Right lobe of liver (tissue), 6 donors: ENCODE data around the gene TOM1L2. TPM values are rescaled to one million over a fixed set of nuclear protein-coding genes. Genes with fewer than 3 reads are reported as not detected.
A peak's percentile ranks its signal among the peaks of the same experiment; 100 is the strongest.

Experiments used
- ATAC-seq, 4 donors: fragments of 200-7000 bp; cut with Tn5 transposase; one replicate each; pipeline ENCODE4 v1.9.1; 2020; ENCODE audit warnings: mild to moderate bottlenecking in 4 of 4, moderate library complexity in 4 of 4
- DNase-seq, 3 donors: peaks; one replicate each; pipeline ENCODE4 v3.0.0-alpha.2; 2020
- H3K27ac ChIP-seq, 3 donors: fragments of 200-600 bp; one replicate each; pipeline ENCODE4 v1.8.0; 2022
- H3K27me3 ChIP-seq, 2 donors: fragments of 200-600 bp; one replicate each; pipeline ENCODE4 v1.8.0; 2022
- H3K36me3 ChIP-seq, 4 donors: fragments of 200-600 bp; sonication (generic) in 1 of 4; one replicate each; pipeline versions ENCODE4 v1.5.1 to v1.8.0; 2017 to 2022; ENCODE audit warnings: control low read depth in 1 of 4
- H3K4me1 ChIP-seq, 4 donors: fragments of 200-600 bp; sonication (generic) in 1 of 4; one replicate each; pipeline versions ENCODE4 v1.5.1 to v1.8.0; 2017 to 2022; ENCODE audit warnings: control low read depth in 1 of 4
- H3K4me3 ChIP-seq, 3 donors: fragments of 200-600 bp; one replicate each; pipeline ENCODE4 v1.8.0; 2022
- H3K9me3 ChIP-seq, 4 donors: fragments of 200-600 bp; sonication (generic) in 1 of 4; one replicate each; pipeline versions ENCODE4 v1.5.1 to v1.8.0; 2017 to 2022; ENCODE audit warnings: control low read depth in 1 of 4
- POLR2A ChIP-seq: fragments of 450-650 bp; IDR thresholded peaks from one replicate; pipeline ENCODE4 v1.6.1; 2017; ENCODE audit warnings: antibody characterized with exemption, mild to moderate bottlenecking
- WGBS: methylation state at CpG from one replicate; pipeline ENCODE4 v1.1.6; 2018; ENCODE audit warnings: low coverage, low lambda C conversion rate; ENCODE audit not compliant: insufficient coverage; ENCODE audit errors: missing lambda C conversion rate; 5-methylcytosine and 5-hydroxymethylcytosine counted together
- intact Hi-C, 2 donors: fragments of 100-400 bp; cut with DNase I; formaldehyde crosslinking; loops; one replicate each; pipeline versions ENCODE4 v1.11.2 to v1.14.1; 2022
- total RNA-seq, 6 experiments: library from RNA; depleted of rRNA in 2 of 6; stranded (reverse); fragments of >200 nt in 2 of 6; fragmentation: NEBNext Ultra II Directional in 3 of 6; extraction: Animal tissue kit (Norgen Biotek cat#: 25700) in 3 of 6; gene quantifications; one replicate each; pipeline versions ENCODE4 v1.1.0 to v1.2.4, GENCODE V29; 2016 to 2023
- TF ChIP-seq, protein P1 (sequence below), 4 donors: fragments of 200-600 bp in 3 of 4; fragments of 450-650 bp in 1 of 4; IDR thresholded peaks; one replicate each; pipeline versions ENCODE4 v1.5.1 to v1.8.0; 2016 to 2022; ENCODE audit warnings: antibody characterized with exemption in 4 of 4, mild to moderate bottlenecking in 2 of 4
- donor health status: DM: no; HTN: yes; CAD: no.
- donor health status: DM: no; HTN: no; CAD: no.
- donor health status: DM: no; HTN: no; CAD: no.
- donor health status: DM: no; HTN: yes; CAD: no.
- donor health status: DM: no; HTN: yes; CAD: no.

TOM1L2 gene
- total RNA-seq, 6 experiments from 2014 or later = 13.5 to 21.2 (median 16.0) TPM

DNA sequence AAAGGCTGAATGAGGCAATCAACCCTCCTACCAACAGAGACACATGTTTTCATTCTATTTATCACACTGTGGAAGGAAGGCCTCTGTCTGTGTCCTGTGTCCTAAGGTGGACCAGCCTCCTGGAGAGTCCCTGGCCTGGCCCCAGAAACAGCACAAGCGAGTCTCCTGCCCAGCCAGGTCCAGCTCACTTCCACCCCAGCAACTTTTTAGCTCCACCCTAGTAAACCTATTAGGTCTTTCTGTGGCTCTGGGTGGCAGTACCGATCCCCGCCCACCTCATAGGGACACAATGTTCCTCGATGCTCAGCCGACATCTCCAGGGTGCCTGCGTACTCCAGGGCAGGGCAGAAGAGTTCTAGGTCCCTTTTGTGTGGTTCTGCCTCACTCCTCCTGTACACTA is 11.2 kb upstream of the TOM1L2 start:
- intact Hi-C loops = no loop called here

GRCh38 chr17:17982801-17983200 is 10.6 kb upstream of the TOM1L2 start:
- intact Hi-C loops = no loop called here
- H3K9me3 ChIP-seq = no peaks in the 10 kb centered on the region
- no peak for ATAC-seq
- no peak for TF ChIP-seq POLR2A
- TF ChIP-seq, protein P1, sequence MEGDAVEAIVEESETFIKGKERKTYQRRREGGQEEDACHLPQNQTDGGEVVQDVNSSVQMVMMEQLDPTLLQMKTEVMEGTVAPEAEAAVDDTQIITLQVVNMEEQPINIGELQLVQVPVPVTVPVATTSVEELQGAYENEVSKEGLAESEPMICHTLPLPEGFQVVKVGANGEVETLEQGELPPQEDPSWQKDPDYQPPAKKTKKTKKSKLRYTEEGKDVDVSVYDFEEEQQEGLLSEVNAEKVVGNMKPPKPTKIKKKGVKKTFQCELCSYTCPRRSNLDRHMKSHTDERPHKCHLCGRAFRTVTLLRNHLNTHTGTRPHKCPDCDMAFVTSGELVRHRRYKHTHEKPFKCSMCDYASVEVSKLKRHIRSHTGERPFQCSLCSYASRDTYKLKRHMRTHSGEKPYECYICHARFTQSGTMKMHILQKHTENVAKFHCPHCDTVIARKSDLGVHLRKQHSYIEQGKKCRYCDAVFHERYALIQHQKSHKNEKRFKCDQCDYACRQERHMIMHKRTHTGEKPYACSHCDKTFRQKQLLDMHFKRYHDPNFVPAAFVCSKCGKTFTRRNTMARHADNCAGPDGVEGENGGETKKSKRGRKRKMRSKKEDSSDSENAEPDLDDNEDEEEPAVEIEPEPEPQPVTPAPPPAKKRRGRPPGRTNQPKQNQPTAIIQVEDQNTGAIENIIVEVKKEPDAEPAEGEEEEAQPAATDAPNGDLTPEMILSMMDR (IDR thresholded peaks at IDR 0.05) = no peak
- no peaks in the 10 kb centered on the region for H3K27me3 ChIP-seq
- DNase-seq = no peak
- H3K4me1 ChIP-seq = no peaks in the 10 kb centered on the region
- no peaks in the 10 kb centered on the region for H3K36me3 ChIP-seq
- no peak overlapping the region for H3K27ac ChIP-seq
- no peak overlapping the region for H3K4me3 ChIP-seq
- WGBS = 89% methylated on average over 9 of the region's 9 CpGs

More for the DNA sequence above, 11.2 kb upstream of the TOM1L2 start:
- H3K4me3 ChIP-seq = no peak overlapping the region
- no peak overlapping the region for H3K27ac ChIP-seq
- ATAC-seq (peak in 3 of 4 donors; percentile 17 to 86 (median 24)), DNase-seq (no peak)
- H3K4me1 ChIP-seq = no peaks in the 10 kb centered on the region
- H3K36me3 ChIP-seq = no peaks in the 10 kb centered on the region
- no peaks in the 10 kb centered on the region for H3K27me3 ChIP-seq
- no peaks in the 10 kb centered on the region for H3K9me3 ChIP-seq
- WGBS = 55% methylated on average over 4 of the region's 6 CpGs
- TF ChIP-seq POLR2A = no peak
- TF ChIP-seq, protein P1 (IDR thresholded peaks at IDR 0.05) = no peak

DNA sequence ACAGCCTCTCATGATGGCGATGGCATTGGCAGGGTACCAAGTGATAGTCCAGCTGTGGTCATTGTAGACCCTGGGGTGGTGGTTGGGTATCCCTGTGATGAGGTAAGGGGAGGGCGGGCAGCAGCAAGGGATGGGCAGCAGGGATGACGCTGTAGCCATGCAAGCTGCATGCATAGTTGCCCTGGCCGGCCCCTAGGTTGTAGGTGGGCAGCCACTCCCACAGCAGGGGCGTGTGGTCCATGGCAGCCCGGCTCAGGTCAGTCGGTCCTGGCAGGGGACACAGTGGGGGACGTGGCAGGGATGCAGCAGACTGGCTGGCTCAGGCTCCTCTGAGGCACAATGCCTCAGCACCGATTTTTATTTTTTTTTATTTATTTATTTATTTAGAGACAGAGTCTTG is 9.1 kb upstream of the TOM1L2 start:
- intact Hi-C loops = no loop called here
- WGBS = 62% methylated on average over 2 of the region's 9 CpGs

GRCh38 chr17:17979778-17980177 is 7.6 kb upstream of the TOM1L2 start:
- no peak for TF ChIP-seq POLR2A
- TF ChIP-seq, protein P1 (IDR thresholded peaks at IDR 0.05) = no peak
- intact Hi-C loops = no loop called here
- no peaks in the 10 kb centered on the region for H3K4me1 ChIP-seq
- ATAC-seq = no peak
- no peak overlapping the region for H3K27ac ChIP-seq
- no peaks in the 10 kb centered on the region for H3K27me3 ChIP-seq
- WGBS = 60% methylated on average over 1 of the region's 3 CpGs
- H3K4me3 ChIP-seq = no peak overlapping the region
- H3K36me3 ChIP-seq = no peaks in the 10 kb centered on the region
- no peak for DNase-seq
- H3K9me3 ChIP-seq = no peaks in the 10 kb centered on the region

More for the DNA sequence above, 9.1 kb upstream of the TOM1L2 start:
- Histone ChIP-seq H3K27ac (no peak overlapping the region), H3K9me3 (no peaks in the 10 kb centered on the region), H3K4me1 (no peaks in the 10 kb centered on the region), H3K27me3 (no peaks in the 10 kb centered on the region), H3K36me3 (no peaks in the 10 kb centered on the region), H3K4me3 (no peak overlapping the region)
- TF ChIP-seq POLR2A = no peak
- TF ChIP-seq, protein P1 (IDR thresholded peaks at IDR 0.05) = no peak
- ATAC-seq (no peak), DNase-seq (no peak)
